Skeletal muscle satellite cell (primary cell): ENCODE measurements around the gene MIPEP.

Source experiments
- H3K27me3 ChIP-seq: 2 replicates; pipeline ENCODE4 v1.7.0; 2013; ENCODE audit warnings: low read length; ENCODE audit not compliant: control insufficient read depth, insufficient read depth
- H3K36me3 ChIP-seq: 2 replicates; pipeline ENCODE4 v1.7.0; 2013; ENCODE audit warnings: mild to moderate bottlenecking, control low read depth, low read length; ENCODE audit not compliant: insufficient read depth
- H3K4me1 ChIP-seq: 2 replicates; pipeline ENCODE4 v1.7.0; 2013; ENCODE audit warnings: low read length; ENCODE audit not compliant: control insufficient read depth, insufficient read depth
- H3K4me2 ChIP-seq: 2 replicates; pipeline ENCODE4 v1.7.0; 2013; ENCODE audit warnings: mild to moderate bottlenecking, low read length
- H3K4me3 ChIP-seq: 2 replicates; pipeline ENCODE4 v1.7.0; 2013; ENCODE audit warnings: low read length
- H3K9ac ChIP-seq: 2 replicates; pipeline ENCODE4 v1.7.0; 2013; ENCODE audit warnings: mild to moderate bottlenecking, low read depth, low read length, moderate library complexity
- H3K9me3 ChIP-seq: replicated peaks from 2 replicates; pipeline ENCODE4 v1.7.0; 2013; ENCODE audit warnings: mild to moderate bottlenecking, control low read depth, low read length

MIPEP gene

DNA sequence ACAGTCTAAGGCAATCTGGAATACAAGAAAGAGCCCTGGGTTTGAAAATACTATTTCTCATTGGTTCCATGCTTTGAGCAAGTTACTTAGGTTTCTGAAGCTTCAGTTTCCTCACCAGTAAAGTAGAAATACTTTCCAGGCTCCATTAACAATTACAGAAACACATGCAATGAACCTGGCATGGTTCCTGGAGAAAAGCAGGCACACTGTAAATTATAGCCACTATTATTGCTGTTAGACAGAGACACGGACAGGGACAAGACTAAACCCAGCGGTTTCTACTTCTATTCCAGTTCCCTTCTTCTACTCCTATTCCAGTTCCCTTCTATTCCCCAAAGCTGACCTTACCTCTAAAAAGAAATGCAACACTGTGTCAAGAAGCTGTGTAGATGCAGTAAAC, 41.2 kb downstream of the MIPEP start:
- no peaks in the 10 kb centered on the region for H3K4me1 ChIP-seq
- no peak overlapping the region for H3K9ac ChIP-seq
- H3K4me2 ChIP-seq = no peak overlapping the region
- no peak overlapping the region for H3K4me3 ChIP-seq
- no peaks in the 10 kb centered on the region for H3K27me3 ChIP-seq
- H3K9me3 ChIP-seq = no peaks in the 10 kb centered on the region
- peaks cover 6% of the 10 kb centered on the region for H3K36me3 ChIP-seq

GRCh38 chr13:23847497-23847896, 41.7 kb downstream of the MIPEP start:
- H3K4me3 ChIP-seq = no peak overlapping the region

DNA sequence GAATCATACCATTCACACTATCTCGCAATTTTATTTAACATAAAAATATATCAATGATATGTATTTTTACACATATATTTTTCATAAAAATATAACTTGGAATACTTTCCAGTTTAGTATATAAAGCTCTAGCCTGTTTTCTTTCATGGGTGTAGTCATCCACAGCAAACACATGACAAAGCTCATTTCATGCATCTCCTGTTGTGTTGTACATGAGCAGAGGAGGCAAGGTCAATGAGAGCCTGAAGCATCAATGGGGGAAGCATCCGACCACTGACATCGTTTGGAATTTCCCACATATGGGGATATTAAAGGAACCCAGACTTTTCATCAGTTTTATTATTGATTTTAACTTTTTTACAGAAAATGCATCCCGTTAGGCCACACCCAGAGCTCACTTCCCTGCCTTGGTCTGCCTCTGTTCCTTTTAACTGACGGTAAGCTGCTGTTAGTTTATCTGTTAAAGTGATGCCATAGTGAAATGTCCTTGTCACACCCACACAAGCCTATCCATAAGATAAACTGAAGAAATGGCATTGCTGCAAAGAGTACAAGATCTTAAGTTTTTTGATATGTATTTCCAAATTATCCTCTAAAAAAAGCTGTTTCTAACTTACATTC, 44.0 kb downstream of the MIPEP start:
- Histone ChIP-seq H3K9ac (no peak overlapping the region), H3K4me2 (no peak overlapping the region), H3K27me3 (no peaks in the 10 kb centered on the region)

More at GRCh38 chr13:23847497-23847896, 41.7 kb downstream of the MIPEP start:
- Histone ChIP-seq H3K4me2 (no peak overlapping the region), H3K27me3 (no peaks in the 10 kb centered on the region), H3K9ac (no peak overlapping the region), H3K36me3 (peaks cover 3% of the 10 kb centered on the region), H3K9me3 (no peaks in the 10 kb centered on the region), H3K4me1 (no peaks in the 10 kb centered on the region)

DNA sequence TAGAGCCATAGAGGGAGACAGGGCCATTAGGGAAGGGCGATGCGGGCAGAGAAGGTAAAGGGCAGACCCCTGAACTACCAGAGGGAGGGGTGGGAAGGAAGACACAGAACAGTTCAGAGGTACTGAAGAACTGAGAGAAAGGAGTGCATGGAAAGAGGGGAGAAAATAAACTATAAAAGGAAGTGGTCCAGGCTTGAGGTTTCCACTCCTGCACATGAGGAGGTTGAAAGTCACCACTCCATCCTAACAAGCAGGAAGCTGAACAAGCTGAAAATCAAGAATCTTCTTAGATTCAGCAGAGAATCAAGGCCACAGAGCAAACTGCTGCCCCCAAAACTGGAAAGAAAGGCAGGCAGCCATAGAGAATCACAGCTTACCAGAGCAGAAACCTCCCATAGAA, 45.1 kb downstream of the MIPEP start:
- Histone ChIP-seq H3K4me2 (no peak overlapping the region), H3K4me1 (no peaks in the 10 kb centered on the region), H3K27me3 (no peaks in the 10 kb centered on the region), H3K9me3 (no peaks in the 10 kb centered on the region), H3K36me3 (peaks cover 3% of the 10 kb centered on the region), H3K9ac (no peak overlapping the region), H3K4me3 (no peak overlapping the region)

More for the DNA sequence above, 44.0 kb downstream of the MIPEP start:
- Histone ChIP-seq H3K36me3 (peaks cover under 1% of the 10 kb centered on the region), H3K4me1 (no peaks in the 10 kb centered on the region), H3K4me3 (no peak overlapping the region), H3K9me3 (no peaks in the 10 kb centered on the region)

DNA sequence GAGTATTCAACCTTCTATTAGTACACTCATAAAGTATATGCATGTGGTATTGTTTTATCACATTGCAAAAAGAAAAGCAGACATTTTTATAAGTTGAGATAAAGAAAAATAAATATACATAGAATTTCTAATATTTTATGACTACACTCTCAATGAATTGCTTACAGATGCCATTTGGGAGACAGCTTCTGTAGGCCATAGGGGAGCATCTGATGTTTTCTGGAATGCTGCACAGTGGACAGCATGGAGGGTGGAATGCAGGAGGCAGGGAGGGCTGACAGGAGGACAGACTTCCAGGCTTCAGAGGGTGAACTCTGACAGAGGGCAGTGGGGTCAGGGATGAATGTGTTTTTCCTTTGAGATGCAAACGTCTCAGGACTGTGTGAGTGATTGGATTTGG, 45.8 kb downstream of the MIPEP start:
- H3K4me3 ChIP-seq = no peak overlapping the region
- H3K4me2 ChIP-seq = no peak overlapping the region
- peaks cover 3% of the 10 kb centered on the region for H3K36me3 ChIP-seq
- H3K4me1 ChIP-seq = no peaks in the 10 kb centered on the region
- no peak overlapping the region for H3K9ac ChIP-seq
- H3K27me3 ChIP-seq = no peaks in the 10 kb centered on the region
- no peaks in the 10 kb centered on the region for H3K9me3 ChIP-seq

- Histone ChIP-seq H3K9me3 (no peaks in the 10 kb centered on the region), H3K9ac (no peak overlapping the region), H3K4me2 (no peak overlapping the region), H3K4me3 (no peak overlapping the region), H3K4me1 (no peaks in the 10 kb centered on the region), H3K27me3 (no peaks in the 10 kb centered on the region), H3K36me3 (peaks cover 3% of the 10 kb centered on the region)
These were observed 46.8 kb downstream of the MIPEP start for GRCh38 chr13:23842406-23842805.

DNA sequence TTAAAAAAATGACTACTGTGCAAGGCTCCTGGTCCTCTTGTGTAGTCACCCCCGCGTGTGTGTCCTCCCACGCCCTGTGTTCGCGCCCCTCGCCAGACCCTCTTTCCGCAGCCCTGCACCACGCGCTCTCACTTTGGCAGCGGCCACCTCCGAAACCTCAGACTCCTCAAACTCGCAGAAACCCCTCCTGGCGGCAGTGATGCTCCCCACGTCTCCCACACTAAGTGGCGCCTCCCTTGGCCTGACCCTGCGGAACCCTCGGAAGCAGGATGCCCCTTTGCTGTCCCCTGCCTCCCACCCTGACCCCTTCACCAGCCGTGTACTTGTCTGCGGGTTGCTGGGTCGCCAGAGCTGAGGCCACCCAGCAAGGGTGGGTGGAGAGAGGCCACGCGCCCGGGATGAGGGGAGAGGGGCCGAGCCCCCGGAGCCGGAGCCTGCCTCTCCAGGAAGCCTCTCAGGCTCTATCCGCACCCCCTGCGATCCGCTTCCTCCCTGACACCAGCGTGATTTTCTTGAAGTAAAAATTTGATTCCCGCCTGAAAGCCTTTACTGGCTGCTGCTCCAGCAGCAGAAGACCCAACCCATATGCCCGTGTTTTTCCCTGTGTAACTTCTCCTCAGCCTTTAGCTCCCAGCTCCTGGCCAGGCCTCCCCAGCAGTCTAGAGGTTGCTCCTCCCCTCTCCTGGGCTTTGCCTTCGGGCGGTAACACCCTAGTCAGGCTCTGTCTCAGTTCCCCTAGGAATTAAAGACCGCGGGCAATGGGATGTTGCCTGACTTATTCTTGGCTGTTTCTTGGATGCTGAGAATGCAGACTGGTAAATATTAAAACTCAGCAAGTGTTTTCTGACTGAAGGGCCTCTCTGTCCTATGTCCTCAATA, 55.2 kb downstream of the MIPEP start:
- no peaks in the 10 kb centered on the region for H3K27me3 ChIP-seq

GRCh38 chr13:23828866-23829265, 60.3 kb downstream of the MIPEP start:
- no peaks in the 10 kb centered on the region for H3K4me1 ChIP-seq
- H3K27me3 ChIP-seq = no peaks in the 10 kb centered on the region
- H3K9ac ChIP-seq = no peak overlapping the region
- H3K9me3 ChIP-seq = peaks cover 12% of the 10 kb centered on the region
- peaks cover 21% of the 10 kb centered on the region for H3K36me3 ChIP-seq
- H3K4me3 ChIP-seq = no peak overlapping the region
- no peak overlapping the region for H3K4me2 ChIP-seq

More for the DNA sequence above, 55.2 kb downstream of the MIPEP start:
- H3K36me3 ChIP-seq = no peaks in the 10 kb centered on the region
- H3K4me3 ChIP-seq = no peak overlapping the region
- H3K4me2 ChIP-seq = no peak overlapping the region
- no peaks in the 10 kb centered on the region for H3K9me3 ChIP-seq
- H3K4me1 ChIP-seq = no peaks in the 10 kb centered on the region
- no peak overlapping the region for H3K9ac ChIP-seq

GRCh38 chr13:23828086-23828485, 61.1 kb downstream of the MIPEP start:
- peaks cover 12% of the 10 kb centered on the region for H3K9me3 ChIP-seq
- no peak overlapping the region for H3K4me3 ChIP-seq
- peaks cover 25% of the 10 kb centered on the region for H3K36me3 ChIP-seq
- H3K27me3 ChIP-seq = no peaks in the 10 kb centered on the region
- no peak overlapping the region for H3K9ac ChIP-seq
- no peaks in the 10 kb centered on the region for H3K4me1 ChIP-seq
- H3K4me2 ChIP-seq = no peak overlapping the region

DNA sequence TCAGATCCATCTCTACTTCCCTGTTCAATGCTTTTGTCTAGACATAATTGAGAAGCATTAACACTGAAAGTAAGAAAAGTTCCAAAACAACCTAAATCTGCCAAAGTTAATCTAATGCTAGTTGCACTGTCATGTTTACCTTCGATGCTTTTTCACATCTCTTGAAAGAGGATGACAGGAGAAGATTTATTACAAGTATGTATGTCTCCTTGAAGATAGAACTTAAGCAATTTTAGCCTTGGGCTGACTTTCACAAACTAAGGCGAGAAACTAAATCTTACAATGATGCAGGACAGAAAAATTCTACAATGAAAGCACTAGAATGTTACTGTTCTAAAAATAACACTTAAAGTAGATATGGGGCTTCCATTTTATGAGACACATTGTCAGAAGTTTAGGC, 64.0 kb downstream of the MIPEP start:
- peaks cover 12% of the 10 kb centered on the region for H3K9me3 ChIP-seq
- H3K9ac ChIP-seq = no peak overlapping the region

DNA sequence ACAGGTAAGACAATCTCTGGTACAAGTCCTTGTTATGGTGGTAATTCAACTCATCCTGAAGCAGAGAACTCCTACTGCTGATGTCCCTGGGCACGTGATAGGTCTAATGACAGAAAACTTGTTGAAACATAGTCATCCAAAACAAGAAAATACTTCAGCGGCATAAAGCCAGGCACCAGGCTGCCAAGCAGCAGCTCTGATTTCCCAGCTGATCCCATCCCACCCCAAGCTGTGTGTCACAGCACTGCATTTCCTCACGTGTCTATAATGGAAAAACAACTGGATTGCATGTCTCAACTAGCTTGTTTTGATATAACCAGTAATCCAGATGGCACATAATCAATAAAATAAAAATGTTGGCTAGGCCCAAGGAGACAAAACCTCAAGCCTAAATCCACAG, 64.8 kb downstream of the MIPEP start:
- Histone ChIP-seq H3K27me3 (no peaks in the 10 kb centered on the region), H3K36me3 (peaks cover 31% of the 10 kb centered on the region), H3K4me2 (no peak overlapping the region), H3K9me3 (peaks cover 12% of the 10 kb centered on the region), H3K4me3 (no peak overlapping the region), H3K9ac (no peak overlapping the region), H3K4me1 (no peaks in the 10 kb centered on the region)

More for the DNA sequence above, 64.0 kb downstream of the MIPEP start:
- no peak overlapping the region for H3K4me2 ChIP-seq
- H3K27me3 ChIP-seq = no peaks in the 10 kb centered on the region
- H3K4me3 ChIP-seq = no peak overlapping the region
- no peaks in the 10 kb centered on the region for H3K4me1 ChIP-seq
- peaks cover 31% of the 10 kb centered on the region for H3K36me3 ChIP-seq
